Glomerular visceral epithelial cell (primary cell): ENCODE measurements around the gene SH3RF3.

Experiments
- DNase-seq: peaks from one replicate; pipeline ENCODE4 v3.0.0-alpha.2; 2016; ENCODE audit errors: extremely low spot score

SH3RF3 gene

DNA sequence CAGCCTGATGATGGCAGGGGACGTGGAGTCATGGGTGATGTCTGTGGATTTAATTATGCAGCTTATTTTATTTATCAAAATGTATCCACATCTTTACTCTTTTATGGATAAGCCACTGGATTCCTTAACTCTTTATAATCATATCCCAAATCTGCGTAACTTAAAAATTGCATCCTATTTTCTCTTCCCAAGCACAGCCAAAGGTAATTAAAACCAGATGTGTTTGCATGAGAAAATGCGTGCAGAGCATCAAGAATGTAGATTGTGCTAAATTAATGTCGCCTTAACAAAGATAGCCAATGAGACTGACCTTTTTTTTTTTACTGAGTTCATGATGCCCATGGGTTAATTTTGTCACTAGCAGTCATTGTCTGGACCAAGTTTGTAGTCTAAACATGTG is 10.0 kb downstream of the SH3RF3 start:
- DNase-seq: no peak

DNA sequence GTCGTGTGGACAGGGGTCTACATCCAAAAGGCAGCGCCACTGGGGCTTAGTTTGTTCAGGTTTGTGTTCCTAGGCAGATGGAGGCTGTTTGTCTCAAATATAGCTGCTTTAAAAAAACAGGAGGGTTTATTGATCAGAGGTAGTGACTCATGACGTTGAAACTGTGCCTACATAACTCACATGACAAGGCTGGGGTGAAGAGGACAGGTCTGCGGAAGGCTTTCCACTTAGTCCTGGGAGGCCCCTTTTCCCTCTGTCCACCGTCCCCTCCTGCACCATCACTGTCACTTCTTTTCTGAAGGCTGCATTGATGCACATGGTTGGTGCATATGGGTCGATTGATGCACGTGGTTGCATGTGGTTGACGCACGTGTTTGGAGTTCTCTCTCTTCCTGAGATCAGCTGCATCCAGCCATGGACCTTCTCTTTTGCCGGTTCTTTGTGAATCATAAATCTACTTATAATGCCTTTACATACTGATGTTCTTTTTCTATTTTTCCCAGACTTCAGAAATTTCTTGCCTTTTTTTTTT is 10.9 kb downstream of the SH3RF3 start:
- no peak for DNase-seq

DNA sequence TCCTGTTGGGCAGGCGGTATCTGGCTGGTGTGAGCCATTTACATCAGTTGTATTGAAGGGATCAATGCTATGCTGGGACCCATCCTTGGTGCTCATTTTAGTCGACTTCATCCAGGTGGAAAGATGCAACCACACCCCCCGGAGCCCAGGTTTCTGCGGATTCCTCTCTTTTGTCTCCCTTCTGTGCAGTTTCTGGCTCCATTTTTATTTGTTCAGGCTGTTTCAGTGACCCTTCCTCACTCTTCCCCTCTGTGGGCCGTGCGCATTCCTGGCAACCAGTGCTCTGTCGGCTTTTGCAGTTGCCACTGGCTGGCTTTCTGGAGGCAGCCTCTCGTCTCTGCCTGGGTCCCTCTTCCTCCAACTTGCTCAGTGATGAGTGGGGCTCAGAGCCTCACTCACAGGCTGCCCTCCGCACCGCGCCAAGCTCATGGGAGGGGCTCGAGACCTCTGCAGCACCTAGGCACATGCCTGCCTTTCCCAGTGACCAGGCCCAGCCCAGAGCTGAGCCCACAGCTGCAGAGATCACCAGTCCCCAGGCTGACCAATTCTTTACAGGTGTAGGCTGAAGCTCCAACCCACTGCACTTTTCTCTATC is 12.1 kb downstream of the SH3RF3 start:
- no peak for DNase-seq

DNA sequence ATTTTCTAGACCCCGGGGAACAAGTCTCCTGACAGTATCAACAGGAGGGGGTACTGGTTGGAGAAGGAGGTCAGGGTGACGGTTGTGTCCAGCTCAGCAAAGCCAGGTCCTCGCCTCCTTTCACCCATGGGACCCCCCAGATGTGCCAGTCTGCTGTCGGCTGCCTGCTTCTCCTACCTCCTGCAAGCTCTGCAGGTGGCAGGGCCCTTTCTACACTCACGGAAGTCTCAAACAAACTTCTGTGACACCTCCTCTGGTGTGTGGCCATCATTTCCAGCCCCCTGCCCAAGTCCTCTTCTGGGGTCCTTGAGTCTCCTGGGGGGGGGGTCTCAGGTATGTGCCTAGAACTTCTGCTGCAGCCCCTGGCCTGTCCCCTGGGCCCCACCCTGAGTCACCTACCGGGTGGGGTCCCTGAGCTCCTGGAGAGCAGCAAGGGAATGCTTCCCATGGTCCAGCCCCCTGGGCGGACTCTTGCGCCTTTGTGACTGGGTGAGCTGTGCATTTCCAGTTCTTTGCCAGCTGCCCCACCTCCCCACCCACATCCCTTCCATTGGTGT is 12.8 kb downstream of the SH3RF3 start:
- no peak for DNase-seq

DNA sequence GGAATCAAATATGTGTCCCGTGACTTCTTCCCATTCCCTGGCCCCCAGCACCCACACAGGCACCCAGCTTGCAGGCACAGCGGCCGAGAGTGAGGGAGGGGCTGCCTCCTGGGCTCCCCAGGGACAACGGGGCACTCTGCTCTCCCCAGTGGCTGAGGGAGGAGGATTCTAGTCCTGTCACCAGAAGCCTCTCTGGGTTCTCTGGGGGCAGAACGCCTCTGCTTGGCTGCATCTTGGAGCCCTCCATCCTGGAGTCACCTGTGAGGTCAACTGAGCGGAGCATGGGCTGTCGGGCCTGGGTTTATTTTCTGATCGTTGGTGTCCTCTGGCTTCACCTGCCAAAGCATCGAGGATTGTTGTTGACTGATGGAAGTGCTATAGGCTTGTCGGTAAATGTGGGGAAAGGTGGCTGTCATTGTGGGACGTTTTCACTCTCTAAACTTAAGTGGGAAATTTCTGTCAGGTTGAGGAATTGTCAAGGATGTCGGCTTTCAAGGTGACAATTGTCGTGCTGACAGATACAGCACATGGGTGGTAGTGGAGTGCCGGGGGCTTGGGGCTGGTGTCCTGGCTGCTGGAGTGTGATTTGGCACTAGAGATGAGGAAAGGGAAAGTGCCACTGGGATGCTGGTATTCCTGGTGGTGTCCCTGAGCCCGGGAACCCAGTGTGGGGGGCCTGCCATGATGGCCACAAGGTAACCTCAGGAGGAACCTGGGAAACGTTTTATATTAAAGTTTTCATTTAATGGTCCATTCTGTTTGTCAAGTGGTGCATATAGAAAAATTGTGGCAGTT is 13.6 kb downstream of the SH3RF3 start:
- DNase-seq: no peak

DNA sequence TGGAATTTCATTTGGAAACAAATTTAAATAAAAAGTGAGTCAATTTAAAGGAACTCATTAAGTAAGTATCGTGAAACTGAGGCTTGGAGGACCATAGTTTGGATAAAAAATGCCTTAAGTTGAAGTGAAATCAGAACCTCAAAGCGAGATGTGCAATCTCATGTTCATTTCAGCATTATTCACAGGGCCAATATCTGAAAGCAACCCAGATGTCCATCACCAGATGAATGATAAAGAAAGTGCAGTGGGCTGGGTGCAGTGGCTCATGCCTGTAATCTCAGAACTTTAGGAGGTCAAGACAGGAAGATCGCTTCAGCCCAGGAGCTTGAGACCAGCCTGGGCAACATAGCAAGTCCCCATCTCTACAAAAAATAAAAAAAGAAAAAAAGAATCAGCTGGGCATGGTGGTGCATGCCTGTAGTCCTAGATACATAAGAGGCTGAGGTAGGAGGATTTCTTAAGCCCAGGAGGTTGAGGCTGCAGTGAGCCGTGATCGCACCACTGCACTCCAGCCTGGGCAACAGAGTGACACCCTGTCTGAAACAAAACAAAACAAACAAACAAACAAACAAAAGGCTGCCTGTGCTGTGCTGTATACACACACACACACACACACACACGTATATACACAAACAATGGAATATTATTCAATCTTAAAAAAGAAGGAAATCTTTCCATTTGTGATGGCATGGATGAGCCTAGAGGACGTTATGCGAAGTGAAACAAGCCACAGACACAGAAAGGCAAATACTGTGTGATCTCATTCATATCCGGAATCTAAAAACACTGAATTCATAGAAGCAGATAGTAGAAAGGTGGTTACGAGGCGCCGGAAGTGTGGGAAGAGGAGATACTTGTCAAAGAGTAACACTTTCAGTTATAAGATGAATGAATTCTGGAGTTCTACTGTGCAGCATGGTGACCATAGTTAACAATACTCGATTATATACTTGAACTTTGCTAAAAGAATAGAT is 14.5 kb downstream of the SH3RF3 start:
- DNase-seq: no peak

DNA sequence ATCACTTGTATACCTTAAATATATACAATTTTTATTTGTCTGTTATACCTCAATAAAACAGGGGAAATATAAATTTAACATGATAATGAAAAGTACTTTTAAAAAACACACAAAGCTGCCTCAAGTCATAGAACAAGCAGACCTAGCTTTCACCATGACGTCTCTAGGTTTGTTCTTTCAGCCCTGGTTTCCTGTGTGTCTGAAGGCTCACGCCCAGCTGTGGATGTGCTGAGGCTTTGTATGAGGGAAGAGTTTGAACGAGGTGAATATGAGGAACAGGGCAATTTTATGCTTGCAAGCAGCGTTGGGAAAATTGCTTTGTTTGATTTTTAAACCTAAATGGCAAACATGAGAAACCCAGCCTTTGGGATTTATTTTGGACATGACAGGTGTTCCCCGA is 15.3 kb downstream of the SH3RF3 start:
- no peak for DNase-seq

DNA sequence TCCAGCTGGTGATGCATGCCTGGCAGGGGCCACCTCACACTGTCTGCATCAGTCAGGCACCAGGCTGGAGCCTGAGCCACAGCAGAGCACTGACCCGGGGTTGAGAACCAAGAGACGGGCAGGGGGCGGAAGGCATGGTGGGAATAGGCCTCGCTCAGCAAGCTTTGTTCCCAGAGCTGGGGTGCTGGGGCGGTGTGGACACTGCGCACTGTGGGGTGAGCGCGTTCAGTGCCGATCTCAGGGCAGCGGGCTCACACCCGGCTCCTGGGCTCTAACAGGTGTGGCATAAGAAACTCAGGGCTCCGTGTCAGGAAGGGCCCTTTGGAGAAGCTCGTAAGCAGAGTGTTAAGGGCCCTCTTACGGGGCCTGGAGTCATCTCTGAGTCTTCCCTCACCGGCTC is 15.7 kb downstream of the SH3RF3 start:
- no peak for DNase-seq

DNA sequence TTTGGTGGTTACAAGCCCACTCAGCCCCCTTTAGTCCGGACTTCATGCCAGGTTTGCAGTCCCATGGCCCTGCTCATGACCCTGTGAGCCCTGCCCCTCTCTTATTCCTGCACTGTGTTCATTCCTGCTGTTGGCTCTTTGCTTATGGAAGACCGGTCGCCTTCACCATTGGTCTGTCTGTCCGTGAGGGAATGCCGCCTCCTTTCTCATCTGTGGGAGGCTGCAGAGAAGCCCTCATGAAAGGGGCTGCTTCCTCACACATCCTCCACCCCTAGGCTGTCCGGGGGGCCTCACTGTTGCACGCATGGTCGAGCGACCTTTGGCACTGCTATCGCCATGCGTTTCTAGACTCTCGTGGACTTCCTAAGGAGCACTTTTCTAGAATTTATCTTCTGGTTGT is 16.3 kb downstream of the SH3RF3 start:
- DNase-seq: no peak

DNA sequence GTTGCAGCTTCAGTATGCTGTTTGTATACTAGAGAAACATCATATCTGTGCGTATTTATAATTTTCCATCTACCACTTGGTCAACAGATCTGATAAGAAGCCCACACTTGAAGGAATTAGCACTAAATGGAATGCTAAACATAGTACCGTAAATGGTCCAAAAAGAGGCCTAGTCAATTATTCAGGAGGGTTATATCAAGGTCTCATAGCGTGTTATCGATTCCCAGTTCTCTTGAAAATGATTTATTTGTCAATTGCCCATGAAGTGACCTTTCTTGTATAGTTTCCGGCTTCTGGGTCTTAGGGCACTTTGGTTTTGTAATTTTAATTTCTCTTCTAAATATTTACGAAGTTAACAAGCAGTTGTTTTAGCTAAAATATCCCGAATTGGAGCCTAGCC is 18.4 kb downstream of the SH3RF3 start:
- DNase-seq: no peak

DNA sequence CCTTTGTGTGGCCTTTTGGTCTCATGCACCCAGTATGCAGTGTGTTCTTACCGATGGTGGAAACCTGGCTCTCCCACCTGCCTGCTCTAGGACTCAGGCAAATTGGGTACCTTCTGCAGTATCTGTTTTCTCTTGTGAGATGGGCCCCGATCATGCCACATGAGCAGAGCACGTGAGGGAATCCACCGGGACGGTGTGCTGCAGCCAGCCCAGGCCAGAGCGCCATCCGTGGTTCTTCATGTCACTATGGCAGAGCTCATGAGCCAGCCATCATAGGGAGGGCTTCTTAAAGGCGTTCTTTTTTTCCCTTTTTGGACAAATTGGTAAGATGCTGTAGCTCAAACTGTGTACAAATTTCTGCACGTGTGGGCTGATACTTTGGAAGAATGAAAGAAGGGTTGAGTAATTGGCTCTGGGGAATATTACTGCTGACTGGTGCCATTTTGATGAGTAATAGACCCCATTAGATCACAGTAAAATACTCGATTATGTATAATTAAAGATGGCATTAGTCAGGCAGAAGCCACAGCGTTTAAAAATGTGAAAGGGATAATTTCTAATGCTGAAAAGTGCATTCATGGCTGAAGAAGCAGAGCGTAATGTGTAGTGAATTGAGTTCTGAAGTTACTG is 19.2 kb downstream of the SH3RF3 start:
- no peak for DNase-seq

DNA sequence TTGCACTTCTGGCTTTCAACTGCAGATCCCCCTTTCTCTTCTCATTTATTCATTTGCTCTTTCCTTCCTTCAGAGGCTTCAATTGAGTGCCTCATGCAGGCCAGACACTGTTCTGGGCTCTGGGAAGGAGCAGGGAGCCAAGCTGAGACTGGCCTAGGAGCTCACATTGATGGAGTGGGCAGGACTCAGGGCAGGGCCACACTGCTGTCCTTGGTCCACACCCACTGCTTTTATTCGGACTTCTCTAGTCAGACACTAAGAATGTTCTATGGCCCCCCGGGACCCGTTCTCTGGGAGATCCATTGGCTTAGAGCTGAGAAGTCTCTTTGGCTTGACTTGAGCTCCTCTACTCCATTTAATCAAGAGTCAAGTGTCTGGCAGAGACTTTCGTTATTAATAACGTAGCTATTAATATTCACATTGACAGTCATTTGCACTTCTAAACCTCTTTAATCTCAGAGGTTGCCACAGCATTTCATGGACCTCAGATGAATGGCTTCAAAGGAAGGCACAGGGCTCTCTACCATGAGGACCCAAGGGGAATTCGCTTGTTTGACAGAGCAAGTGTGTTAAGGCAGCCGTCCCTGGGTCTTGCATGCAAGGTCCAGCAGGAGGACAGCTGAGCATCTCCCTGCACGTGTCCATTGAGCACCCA is 20.1 kb downstream of the SH3RF3 start:
- DNase-seq: no peak

DNA sequence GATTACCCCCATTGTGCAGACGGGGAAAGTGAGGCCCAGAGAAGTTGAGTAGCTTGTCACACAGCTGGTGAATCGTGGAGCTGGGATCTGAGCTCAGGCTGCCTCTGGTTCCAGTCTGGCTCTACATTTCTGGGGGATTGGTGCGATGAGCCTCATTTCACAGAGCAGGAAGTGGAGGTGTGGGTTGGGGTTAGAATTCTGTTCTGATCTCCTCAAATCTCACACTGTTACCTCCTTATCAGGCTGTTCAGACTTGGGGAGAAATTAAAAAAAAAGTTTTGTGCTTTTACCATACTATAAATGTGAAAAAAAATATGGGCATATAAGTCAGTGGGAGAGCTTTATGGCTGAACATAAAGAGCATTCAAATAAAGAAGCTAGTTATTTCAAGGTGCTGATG is 21.6 kb downstream of the SH3RF3 start:
- DNase-seq: no peak

DNA sequence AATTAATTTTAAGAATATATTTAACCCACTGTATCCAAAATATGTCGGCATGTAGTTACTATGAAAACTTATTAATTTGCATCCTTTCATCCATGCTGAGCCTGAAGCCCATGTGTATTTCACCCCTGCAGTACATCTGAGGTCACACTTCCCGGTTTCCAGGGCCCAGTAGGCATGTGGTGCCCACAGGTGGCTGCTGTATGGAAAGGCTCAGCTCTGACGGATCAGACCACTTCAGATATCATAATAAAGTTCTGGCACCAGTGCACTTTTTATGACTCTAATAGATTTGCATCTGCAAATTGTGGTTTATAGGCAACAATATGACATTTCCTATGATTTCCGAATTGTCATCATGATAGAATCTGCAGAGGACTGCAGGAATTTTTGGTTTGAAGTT is 22.5 kb downstream of the SH3RF3 start:
- no peak for DNase-seq

DNA sequence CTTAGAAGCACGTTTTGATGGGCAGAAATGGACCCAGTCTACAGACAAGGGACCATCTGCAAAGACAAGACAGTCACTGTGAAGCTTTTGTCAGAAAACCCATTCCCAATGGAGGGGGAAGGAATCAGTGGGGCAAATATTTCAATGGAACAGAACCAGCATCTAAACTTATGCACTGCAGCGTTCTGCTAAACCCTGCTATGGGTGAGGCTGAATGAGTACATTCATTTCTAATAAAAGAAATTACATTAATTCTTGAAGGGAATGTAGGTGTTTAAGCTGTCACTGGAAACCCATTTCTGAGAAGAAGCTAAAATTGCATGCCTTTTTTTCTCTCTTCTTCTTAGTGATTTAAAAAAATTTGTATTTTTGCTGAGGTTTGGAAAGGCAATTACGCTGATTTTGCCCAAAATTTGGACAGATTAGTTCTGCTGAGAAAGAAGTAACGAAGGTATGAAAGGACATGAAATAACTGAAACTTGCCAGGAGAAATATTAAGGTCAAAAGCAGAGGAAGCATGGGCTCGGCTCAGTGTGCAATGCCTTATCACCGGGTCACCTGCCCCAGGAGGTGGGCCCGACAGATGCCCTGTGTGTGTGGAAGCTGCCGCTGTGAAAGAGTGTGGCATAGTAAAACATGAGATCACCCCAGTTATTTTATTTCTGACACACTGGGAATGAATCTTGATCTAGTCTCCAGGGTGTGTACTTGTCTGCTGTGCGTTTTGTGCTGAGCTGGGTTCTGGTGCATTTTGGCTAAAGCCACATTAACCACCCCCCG is 24.2 kb downstream of the SH3RF3 start:
- DNase-seq: no peak

DNA sequence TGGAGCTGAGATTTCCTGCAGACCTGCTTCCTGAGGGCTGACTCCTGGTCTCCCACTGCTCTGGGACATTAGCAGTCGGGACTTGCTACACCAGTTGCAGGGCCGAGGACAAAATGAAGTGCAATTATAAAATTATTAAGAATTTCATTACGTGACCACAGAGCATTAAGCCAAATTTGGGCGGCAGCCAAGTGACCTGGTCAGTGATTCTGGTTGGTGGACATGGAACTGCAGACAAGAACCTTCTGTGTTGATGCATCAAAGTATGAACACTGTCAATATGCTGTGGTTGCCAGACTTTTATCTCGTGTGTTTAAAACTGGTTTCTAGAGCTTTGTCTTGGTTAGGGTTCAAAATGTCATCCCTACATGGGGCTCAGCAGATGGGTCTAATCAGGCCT is 24.8 kb downstream of the SH3RF3 start:
- no peak for DNase-seq

DNA sequence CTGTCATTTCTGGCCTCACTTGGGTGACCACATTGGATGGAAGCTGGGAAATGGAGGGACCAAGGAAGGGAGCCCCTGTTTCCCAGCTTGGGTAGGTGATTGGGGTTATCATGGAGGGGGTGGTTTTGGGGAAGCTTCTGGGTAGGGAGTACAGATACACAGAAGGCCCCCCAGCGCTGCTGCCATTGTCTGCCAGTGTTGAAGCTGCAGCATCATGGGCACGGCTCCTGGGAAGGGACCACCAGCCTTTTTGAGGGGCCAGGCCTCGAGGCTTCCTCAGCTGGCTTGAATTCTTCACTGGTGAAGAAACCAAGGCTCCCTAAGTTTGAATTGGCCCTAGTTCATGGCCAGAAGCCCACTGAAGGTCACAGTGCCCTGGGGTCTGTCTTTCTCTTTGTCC is 25.2 kb downstream of the SH3RF3 start:
- DNase-seq: no peak

DNA sequence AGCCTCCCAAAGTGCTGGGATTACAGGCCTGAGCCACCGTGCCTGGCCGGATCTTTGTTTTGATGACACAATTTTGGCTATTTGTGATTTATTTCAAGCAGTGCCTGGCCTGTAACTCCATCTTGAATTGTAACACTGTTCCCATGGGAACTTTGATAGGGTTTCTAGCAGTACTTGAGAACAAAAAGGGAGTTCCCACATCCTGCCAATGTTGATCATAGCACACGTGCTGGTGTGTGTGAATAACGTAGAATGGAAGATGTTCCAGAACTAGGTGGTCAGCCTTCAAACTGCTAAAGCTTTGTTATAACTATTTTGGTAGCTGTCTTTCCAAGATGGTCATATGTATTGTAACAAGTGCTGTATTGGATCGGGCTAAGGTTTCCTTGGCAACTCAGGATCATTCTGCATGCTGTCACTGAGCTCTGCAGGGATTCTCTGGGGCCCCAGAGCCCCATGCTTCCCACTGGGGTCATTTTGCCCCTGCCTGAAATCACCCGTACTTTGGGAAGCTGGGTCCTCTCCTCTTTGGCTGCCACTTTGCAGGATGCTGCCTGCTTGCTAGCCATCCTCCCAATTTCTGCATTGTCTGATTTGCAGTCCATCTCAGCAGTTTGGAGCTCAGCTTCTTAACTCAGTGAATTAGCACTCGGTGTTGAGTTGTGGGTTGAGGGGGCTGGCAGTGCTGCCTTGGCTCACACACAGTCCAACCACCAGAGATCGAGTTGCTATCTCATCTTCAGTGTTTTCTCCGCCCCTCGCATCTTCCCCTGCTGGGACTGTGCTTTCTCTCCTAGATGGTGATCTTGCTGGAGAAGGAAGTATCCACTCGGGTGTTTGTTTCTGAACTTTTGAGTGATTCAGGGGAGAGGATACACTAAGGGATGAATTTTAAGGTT is 26.8 kb downstream of the SH3RF3 start:
- no peak for DNase-seq

DNA sequence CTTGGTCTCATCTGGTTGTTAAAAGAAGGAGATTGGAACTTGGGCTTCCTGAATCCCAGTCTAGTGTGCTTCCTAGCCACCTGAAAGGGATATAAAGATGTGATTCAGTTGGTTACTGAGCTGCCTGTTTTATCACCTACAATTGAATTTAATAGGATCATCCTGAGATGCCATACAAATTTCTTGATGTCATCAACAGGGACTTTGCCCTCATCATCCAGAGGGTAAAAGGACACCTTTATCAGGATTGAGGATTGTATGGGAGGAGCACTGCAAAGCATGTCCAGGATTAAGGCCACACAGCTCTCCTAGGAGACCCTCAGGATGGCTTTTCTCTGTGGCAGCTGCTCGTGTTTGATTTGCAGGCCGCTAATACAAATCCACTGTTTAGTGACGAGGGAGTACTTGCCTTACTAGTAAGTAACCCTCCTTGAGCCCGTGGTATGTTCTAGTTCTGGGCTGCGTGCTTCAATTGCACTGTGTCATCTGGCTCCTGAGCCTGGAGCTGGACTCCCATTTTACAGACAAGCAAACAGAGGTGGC is 28.6 kb downstream of the SH3RF3 start:
- no peak for DNase-seq
